MM.1S (cell line): ENCODE results near the gene TPK1.

Experiments
- DNase-seq: peaks from one replicate; pipeline ENCODE4 v3.0.0-alpha.2; 2015
- H2AFZ ChIP-seq: fragments of 300-600 bp; sonication (generic); 2 replicates; pipeline ENCODE4 v1.6.0; 2016; ENCODE audit warnings: antibody characterized with exemption, low read length
- H3F3A ChIP-seq: fragments of 300-600 bp; sonication (generic); 2 replicates; pipeline ENCODE4 v1.6.1; 2016; ENCODE audit warnings: mild to moderate bottlenecking, antibody characterized with exemption, low read length, moderate library complexity, mixed read lengths; ENCODE audit not compliant: insufficient read depth
- H3K27ac ChIP-seq: fragments of 300-600 bp; sonication (generic); 2 replicates; pipeline ENCODE4 v1.5.1; 2016; ENCODE audit warnings: mild to moderate bottlenecking, low read length
- H3K27me3 ChIP-seq: fragments of 300-600 bp; sonication (generic); replicated peaks from 2 replicates; pipeline ENCODE4 v1.6.0; 2016; ENCODE audit warnings: low read length; ENCODE audit not compliant: insufficient read depth
- H3K36me3 ChIP-seq: fragments of 300-600 bp; sonication (generic); replicated peaks from 2 replicates; pipeline ENCODE4 v1.6.1; 2016; ENCODE audit warnings: mild to moderate bottlenecking, low read length, mixed read lengths; ENCODE audit not compliant: insufficient read depth
- H3K4me1 ChIP-seq: fragments of 300-600 bp; sonication (generic); 2 replicates; pipeline ENCODE4 v1.6.1; 2016; ENCODE audit warnings: low read length, mixed read lengths
- H3K4me2 ChIP-seq: fragments of 300-600 bp; sonication (generic); 2 replicates; pipeline ENCODE4 v1.6.0; 2016; ENCODE audit warnings: low read depth, low read length
- H3K4me3 ChIP-seq: fragments of 300-600 bp; sonication (generic); 2 replicates; pipeline ENCODE4 v1.5.1; 2016; ENCODE audit warnings: low read length, mixed read lengths
- H3K79me2 ChIP-seq: fragments of 300-600 bp; sonication (generic); 2 replicates; pipeline ENCODE4 v1.6.1; 2016; ENCODE audit warnings: mixed run types, low read length, mixed read lengths
- H3K9ac ChIP-seq: fragments of 300-600 bp; sonication (generic); 2 replicates; pipeline ENCODE4 v1.6.1; 2016; ENCODE audit warnings: low read length, mixed read lengths
- H3K9me2 ChIP-seq: fragments of 300-600 bp; sonication (generic); replicated peaks from 2 replicates; pipeline ENCODE4 v1.6.1; 2016; ENCODE audit warnings: mild to moderate bottlenecking, low read length, mixed read lengths; ENCODE audit not compliant: insufficient read depth
- H3K9me3 ChIP-seq: fragments of 300-600 bp; sonication (generic); replicated peaks from 2 replicates; pipeline ENCODE4 v1.6.1; 2016; ENCODE audit warnings: mild to moderate bottlenecking, low read length, mixed read lengths; ENCODE audit not compliant: insufficient read depth
- H4K20me1 ChIP-seq: fragments of 300-600 bp; sonication (generic); 2 replicates; pipeline ENCODE4 v1.6.1; 2016; ENCODE audit warnings: mild to moderate bottlenecking, low read length, moderate library complexity, mixed read lengths; ENCODE audit not compliant: insufficient read depth
- EZH2 ChIP-seq: fragments of 300-600 bp; sonication (generic); optimal IDR thresholded peaks from 2 replicates; pipeline ENCODE3; 2017; ENCODE audit warnings: low read depth, mild to moderate bottlenecking, antibody characterized with exemption, low read length, mixed read lengths
- EZH2phosphoT487 ChIP-seq: fragments of 300-600 bp; sonication (generic); IDR thresholded peaks from 2 replicates; pipeline ENCODE4 v1.6.1; 2018; ENCODE audit warnings: antibody characterized with exemption, low read length
- TF ChIP-seq, protein P1 (sequence below): fragments of 300-600 bp; sonication (generic); IDR thresholded peaks from 2 replicates; pipeline ENCODE4 v1.5.1; 2016; ENCODE audit warnings: antibody characterized with exemption, low read length, mixed read lengths

Gene TPK1

GRCh38 chr7:144873316-144873845 is 37.5 kb upstream of the TPK1 start:
- Histone ChIP-seq H3K4me3 (no peak overlapping the region), H3K4me2 (no peak overlapping the region), H3F3A (no peaks in the 10 kb centered on the region), H3K4me1 (no peaks in the 10 kb centered on the region), H3K27ac (no peak overlapping the region), H3K9me2 (no peaks in the 10 kb centered on the region), H3K36me3 (no peaks in the 10 kb centered on the region), H3K9me3 (no peaks in the 10 kb centered on the region), H3K79me2 (no peaks in the 10 kb centered on the region), H3K27me3 (no peaks in the 10 kb centered on the region), H4K20me1 (no peaks in the 10 kb centered on the region), H3K9ac (no peak overlapping the region), H2AFZ (no peak overlapping the region)
- TF ChIP-seq, protein P1, sequence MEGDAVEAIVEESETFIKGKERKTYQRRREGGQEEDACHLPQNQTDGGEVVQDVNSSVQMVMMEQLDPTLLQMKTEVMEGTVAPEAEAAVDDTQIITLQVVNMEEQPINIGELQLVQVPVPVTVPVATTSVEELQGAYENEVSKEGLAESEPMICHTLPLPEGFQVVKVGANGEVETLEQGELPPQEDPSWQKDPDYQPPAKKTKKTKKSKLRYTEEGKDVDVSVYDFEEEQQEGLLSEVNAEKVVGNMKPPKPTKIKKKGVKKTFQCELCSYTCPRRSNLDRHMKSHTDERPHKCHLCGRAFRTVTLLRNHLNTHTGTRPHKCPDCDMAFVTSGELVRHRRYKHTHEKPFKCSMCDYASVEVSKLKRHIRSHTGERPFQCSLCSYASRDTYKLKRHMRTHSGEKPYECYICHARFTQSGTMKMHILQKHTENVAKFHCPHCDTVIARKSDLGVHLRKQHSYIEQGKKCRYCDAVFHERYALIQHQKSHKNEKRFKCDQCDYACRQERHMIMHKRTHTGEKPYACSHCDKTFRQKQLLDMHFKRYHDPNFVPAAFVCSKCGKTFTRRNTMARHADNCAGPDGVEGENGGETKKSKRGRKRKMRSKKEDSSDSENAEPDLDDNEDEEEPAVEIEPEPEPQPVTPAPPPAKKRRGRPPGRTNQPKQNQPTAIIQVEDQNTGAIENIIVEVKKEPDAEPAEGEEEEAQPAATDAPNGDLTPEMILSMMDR: no peak
- TF ChIP-seq EZH2 (no peak), EZH2phosphoT487 (no peak)
- no peak for DNase-seq

DNA sequence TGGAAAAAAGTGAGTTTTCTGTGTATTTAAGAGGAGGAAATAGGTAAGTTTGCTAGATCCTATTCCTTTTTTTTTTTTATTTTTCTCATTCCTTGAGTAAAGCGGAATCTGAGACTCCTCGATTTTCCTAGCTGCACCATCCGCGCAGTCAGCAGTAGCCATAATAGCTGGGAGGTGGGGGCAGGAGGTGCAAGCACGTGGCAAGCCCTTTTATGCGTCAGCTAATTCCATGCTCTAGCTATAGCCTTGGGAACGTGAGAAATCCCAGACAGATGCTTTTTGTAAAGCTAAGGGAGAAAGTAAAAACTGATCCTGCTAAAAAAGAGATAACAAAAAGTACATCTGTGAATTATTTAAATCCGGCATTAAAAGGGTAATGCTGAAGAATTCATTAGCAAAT is 33.2 kb upstream of the TPK1 start:
- Histone ChIP-seq H2AFZ (no peak overlapping the region), H3K27ac (no peak overlapping the region), H3K4me3 (no peak overlapping the region), H3K36me3 (no peaks in the 10 kb centered on the region), H3K79me2 (no peaks in the 10 kb centered on the region), H3F3A (no peaks in the 10 kb centered on the region), H4K20me1 (no peaks in the 10 kb centered on the region), H3K4me2 (no peak overlapping the region), H3K9me2 (0 out of 2 replicates have a peak, but pooled peaks cover 3% of the 10 kb centered on the region), H3K9me3 (no peaks in the 10 kb centered on the region), H3K4me1 (no peaks in the 10 kb centered on the region), H3K9ac (no peak overlapping the region), H3K27me3 (no peaks in the 10 kb centered on the region)
- TF ChIP-seq, protein P1: no peak
- TF ChIP-seq EZH2phosphoT487 (no peak), EZH2 (no peak)
- DNase-seq: no peak

DNA sequence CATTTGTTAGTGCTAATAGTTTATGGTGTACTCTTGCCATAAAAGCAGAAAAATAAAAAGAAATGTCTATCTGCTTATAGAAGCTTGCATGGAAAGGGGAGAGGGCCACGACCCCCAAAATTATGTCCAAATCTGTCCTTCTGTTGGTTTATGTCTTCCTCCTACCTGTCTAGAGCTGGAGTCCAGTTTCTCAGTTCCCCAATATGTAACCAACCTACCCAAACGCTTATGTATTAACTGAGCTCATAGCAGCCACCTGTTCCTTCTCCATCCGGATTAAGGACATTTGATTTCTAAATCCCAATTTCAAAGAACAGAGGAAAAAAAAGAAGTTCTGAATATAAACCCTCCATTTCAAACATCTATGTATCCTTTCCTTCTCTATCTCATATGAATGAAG is 30.3 kb upstream of the TPK1 start:
- Histone ChIP-seq H2AFZ (no peak overlapping the region), H3K4me3 (no peak overlapping the region), H3K4me2 (no peak overlapping the region), H3K9ac (no peak overlapping the region), H3K79me2 (no peaks in the 10 kb centered on the region), H4K20me1 (no peaks in the 10 kb centered on the region), H3K27ac (no peak overlapping the region), H3K9me3 (no peaks in the 10 kb centered on the region), H3K9me2 (0 out of 2 replicates have a peak, but pooled peaks cover 3% of the 10 kb centered on the region), H3K27me3 (no peaks in the 10 kb centered on the region), H3K4me1 (no peaks in the 10 kb centered on the region), H3K36me3 (no peaks in the 10 kb centered on the region), H3F3A (no peaks in the 10 kb centered on the region)
- TF ChIP-seq, protein P1: no peak
- TF ChIP-seq EZH2phosphoT487 (no peak), EZH2 (no peak)
- DNase-seq: no peak
